HG02981 (cell line): ENCODE measurements around the gene FAM20A.

Experiments
- ATAC-seq: cut with Tn5 transposase; IDR thresholded peaks from one replicate; pipeline ENCODE4 v1.9.1; 2021; ENCODE audit warnings: mild to moderate bottlenecking, moderate library complexity; ENCODE audit not compliant: unreplicated experiment

The FAM20A gene

GRCh38 chr17:68600931-68601564 lies at the start of gene FAM20A:
TSS of gene FAM20A (minus strand) at chr17:68601367. CDS start at chr17:68600666, 701 bp downstream.
- no peak for ATAC-seq

GRCh38 chr17:68649324-68649723 lies 48.2 kb upstream of the FAM20A start:
- no peak for ATAC-seq

- no peak for ATAC-seq
Measured at GRCh38 chr17:68646626-68647526, 45.7 kb upstream of the FAM20A start.

GRCh38 chr17:68642118-68642412 lies 40.9 kb upstream of the FAM20A start:
- ATAC-seq, result no peak

GRCh38 chr17:68641276-68642117 lies 40.3 kb upstream of the FAM20A start:
- ATAC-seq, result no peak

- ATAC-seq, result no peak
Measured at GRCh38 chr17:68640242-68640989, 39.2 kb upstream of the FAM20A start.

GRCh38 chr17:68634345-68634876 lies 33.2 kb upstream of the FAM20A start:
- no peak for ATAC-seq

GRCh38 chr17:68628576-68628957 lies 27.4 kb upstream of the FAM20A start:
- ATAC-seq, result no peak

GRCh38 chr17:68627956-68628575 lies 26.9 kb upstream of the FAM20A start:
- no peak for ATAC-seq

- ATAC-seq, result no peak
Measured at GRCh38 chr17:68624381-68624780, 23.2 kb upstream of the FAM20A start.

GRCh38 chr17:68623811-68624210 lies 22.6 kb upstream of the FAM20A start:
- ATAC-seq, result no peak

- ATAC-seq, result no peak
Measured at GRCh38 chr17:68622423-68622822, 21.3 kb upstream of the FAM20A start.

- no peak for ATAC-seq
Measured at GRCh38 chr17:68621065-68621464, 19.9 kb upstream of the FAM20A start.

- ATAC-seq, result no peak
Measured at GRCh38 chr17:68616334-68616733, 15.2 kb upstream of the FAM20A start.

- ATAC-seq, result no peak
Measured at GRCh38 chr17:68614718-68615117, 13.6 kb upstream of the FAM20A start.

- ATAC-seq, result peak; percentile 67
Measured at GRCh38 chr17:68613739-68614298, 12.7 kb upstream of the FAM20A start.

- no peak for ATAC-seq
Measured at GRCh38 chr17:68612923-68613292, 11.7 kb upstream of the FAM20A start.

- ATAC-seq, result no peak
Measured at GRCh38 chr17:68612209-68612922, 11.2 kb upstream of the FAM20A start.
